Natural killer cell (primary cell): ENCODE measurements around the gene C7. TPM values are rescaled to one million over a fixed set of nuclear protein-coding genes. Genes with fewer than 3 reads are reported as not detected.

Experiments
- ATAC-seq, 3 donors: fragments of 150-1000 bp in 2 of 3; fragments of 200-7000 bp in 1 of 3; cut with Tn5 transposase; 1 replicate in 1 of 3; 2 replicates in 2 of 3; pipeline ENCODE4 v1.10.0; 2021; ENCODE audit warnings: mild to moderate bottlenecking in 2 of 3, moderate library complexity in 2 of 3
- DNase-seq, 2 donors: peaks; one replicate each; pipeline versions ENCODE4 v3.0.0 to v3.0.0-alpha.2; 2013 to 2021; ENCODE audit warnings: mixed read lengths in 1 of 2
- H3K27ac ChIP-seq: one replicate; pipeline ENCODE4 v1.5.1; 2013; ENCODE audit warnings: mild to moderate bottlenecking, low read length
- H3K27me3 ChIP-seq: one replicate; pipeline ENCODE4 v1.6.1; 2013; ENCODE audit warnings: low read length; ENCODE audit not compliant: control insufficient read depth, insufficient read depth
- H3K36me3 ChIP-seq: one replicate; pipeline ENCODE4 v1.6.1; 2013; ENCODE audit warnings: low read length; ENCODE audit not compliant: control insufficient read depth, insufficient read depth
- H3K4me1 ChIP-seq: one replicate; pipeline ENCODE4 v1.6.1; 2013; ENCODE audit warnings: low read length; ENCODE audit not compliant: control insufficient read depth, insufficient read depth
- H3K4me3 ChIP-seq: one replicate; pipeline ENCODE4 v1.5.1; 2013; ENCODE audit warnings: low read length
- H3K9me3 ChIP-seq: one replicate; pipeline ENCODE4 v1.6.1; 2013; ENCODE audit warnings: low read length; ENCODE audit not compliant: control insufficient read depth, insufficient read depth
- H3K27ac Mint-ChIP-seq, 2 donors: one replicate each; pipeline ENCODE4 v1.8.0; 2022; ENCODE audit warnings: mild to moderate bottlenecking in 2 of 2, mixed read lengths in 2 of 2, moderate library complexity in 1 of 2
- H3K27me3 Mint-ChIP-seq, 2 donors: one replicate each; pipeline ENCODE4 v1.8.0; 2022; ENCODE audit warnings: low read depth in 2 of 2, mixed read lengths in 2 of 2
- H3K36me3 Mint-ChIP-seq: one replicate; pipeline ENCODE4 v1.8.0; 2022; ENCODE audit warnings: mixed read lengths
- H3K4me1 Mint-ChIP-seq, 2 donors: one replicate each; pipeline ENCODE4 v1.8.0; 2022; ENCODE audit warnings: mixed read lengths in 2 of 2
- H3K4me3 Mint-ChIP-seq: one replicate; pipeline ENCODE4 v1.8.0; 2022; ENCODE audit warnings: mild to moderate bottlenecking, moderate library complexity, mixed read lengths
- H3K9me3 Mint-ChIP-seq, 2 donors: one replicate each; pipeline ENCODE4 v1.8.0; 2022; ENCODE audit warnings: mixed read lengths in 2 of 2
- WGBS: methylation state at CpG from one replicate; pipeline ENCODE4 v1.1.7; 2013; ENCODE audit warnings: missing lambda C conversion rate; ENCODE audit not compliant: insufficient coverage; 5-methylcytosine and 5-hydroxymethylcytosine counted together
- intact Hi-C: fragments of 100-400 bp; cut with micrococcal nuclease; formaldehyde crosslinking; loops from one replicate; pipeline ENCODE4 v1.14.2; 2022
- total RNA-seq, 4 donors: library from RNA; stranded (reverse); fragments of 120-200 nt in 1 of 4; gene quantifications; one replicate each; pipeline versions ENCODE4 v1.2.3 to v1.2.4, GENCODE V29; 2013 to 2022
- TF ChIP-seq, protein P1 (sequence below): fragments of 200-600 bp; IDR thresholded peaks from one replicate; pipeline ENCODE4 v1.8.0; 2022; ENCODE audit warnings: antibody characterized with exemption

Gene C7
- total RNA-seq, 3 donors from 2014 or later (not counting 1 experiment from before 2014, with no cell fraction given), result not detected

DNA sequence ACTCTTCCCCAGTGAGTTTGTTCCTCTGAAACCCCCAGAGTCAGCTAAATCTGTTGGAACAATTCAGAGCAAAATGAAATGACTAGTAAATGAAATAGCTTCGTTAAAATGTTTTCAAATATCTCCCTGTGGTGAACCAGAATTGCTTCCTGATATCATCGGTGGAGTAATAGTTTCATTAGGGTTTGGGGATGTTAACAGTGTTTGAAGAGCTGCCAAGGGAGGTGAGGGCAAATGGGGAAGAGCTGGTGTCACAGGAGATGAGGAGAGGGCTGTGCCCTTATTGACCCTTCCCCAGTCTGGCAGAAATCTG, 4.3 kb upstream of the C7 start:
- no peak for DNase-seq
- H3K4me3 Mint-ChIP-seq, result no peak overlapping the region
- intact Hi-C loops, result no loop called here

DNA sequence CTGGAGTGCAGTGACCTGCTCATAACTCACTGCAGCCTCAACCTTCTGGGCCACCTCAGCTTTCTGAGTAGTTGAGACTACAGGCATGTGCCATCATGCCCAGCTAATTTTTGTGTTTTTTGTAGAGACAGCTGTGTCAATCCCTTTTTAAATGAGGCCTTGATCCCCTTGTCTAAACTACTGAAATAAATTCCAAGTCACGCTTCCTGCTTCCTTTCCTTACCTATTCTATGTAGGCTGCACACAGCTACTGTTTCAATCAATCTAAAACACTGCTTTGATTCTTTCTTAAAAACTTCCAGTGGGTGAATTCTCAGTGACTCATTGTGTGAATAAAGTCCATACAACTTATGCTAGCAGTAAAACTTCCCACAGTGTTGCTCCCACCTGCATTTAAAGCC, 2.9 kb upstream of the C7 start:
- Mint-ChIP-seq H3K27ac (no peak overlapping the region), H3K36me3 (no peaks in the 10 kb centered on the region), H3K4me3 (no peak overlapping the region), H3K4me1 (peaks cover 0 to 3% of the 10 kb centered on the region in 2 donors), H3K27me3 (peaks cover 22 to 23% of the 10 kb centered on the region in 2 donors), H3K9me3 (no peaks in the 10 kb centered on the region)
- DNase-seq (no peak), ATAC-seq (no peak)
- no peak overlapping the region for H3K4me3 ChIP-seq
- H3K27me3 ChIP-seq, result no peaks in the 10 kb centered on the region
- no peaks in the 10 kb centered on the region for H3K4me1 ChIP-seq
- H3K27ac ChIP-seq, result no peak overlapping the region
- intact Hi-C loops, result no loop called here
- TF ChIP-seq, protein P1, sequence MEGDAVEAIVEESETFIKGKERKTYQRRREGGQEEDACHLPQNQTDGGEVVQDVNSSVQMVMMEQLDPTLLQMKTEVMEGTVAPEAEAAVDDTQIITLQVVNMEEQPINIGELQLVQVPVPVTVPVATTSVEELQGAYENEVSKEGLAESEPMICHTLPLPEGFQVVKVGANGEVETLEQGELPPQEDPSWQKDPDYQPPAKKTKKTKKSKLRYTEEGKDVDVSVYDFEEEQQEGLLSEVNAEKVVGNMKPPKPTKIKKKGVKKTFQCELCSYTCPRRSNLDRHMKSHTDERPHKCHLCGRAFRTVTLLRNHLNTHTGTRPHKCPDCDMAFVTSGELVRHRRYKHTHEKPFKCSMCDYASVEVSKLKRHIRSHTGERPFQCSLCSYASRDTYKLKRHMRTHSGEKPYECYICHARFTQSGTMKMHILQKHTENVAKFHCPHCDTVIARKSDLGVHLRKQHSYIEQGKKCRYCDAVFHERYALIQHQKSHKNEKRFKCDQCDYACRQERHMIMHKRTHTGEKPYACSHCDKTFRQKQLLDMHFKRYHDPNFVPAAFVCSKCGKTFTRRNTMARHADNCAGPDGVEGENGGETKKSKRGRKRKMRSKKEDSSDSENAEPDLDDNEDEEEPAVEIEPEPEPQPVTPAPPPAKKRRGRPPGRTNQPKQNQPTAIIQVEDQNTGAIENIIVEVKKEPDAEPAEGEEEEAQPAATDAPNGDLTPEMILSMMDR, result no peak
- H3K36me3 ChIP-seq, result no peaks in the 10 kb centered on the region
- H3K9me3 ChIP-seq, result no peaks in the 10 kb centered on the region
- 75% methylated on average over 1 of the region's 1 CpG for WGBS

More for the DNA sequence above, 4.3 kb upstream of the C7 start:
- H3K36me3 ChIP-seq, result no peaks in the 10 kb centered on the region
- peaks cover 16 to 17% of the 10 kb centered on the region in 2 donors for H3K27me3 Mint-ChIP-seq
- H3K27ac ChIP-seq, result no peak overlapping the region
- no peak for ATAC-seq
- no peak overlapping the region for H3K4me3 ChIP-seq
- TF ChIP-seq, protein P1, result peak; percentile 3
- no peaks in the 10 kb centered on the region for H3K27me3 ChIP-seq
- 44% methylated on average over 2 of the region's 2 CpGs for WGBS
- no peaks in the 10 kb centered on the region for H3K4me1 ChIP-seq
- peaks cover 0 to 3% of the 10 kb centered on the region in 2 donors for H3K4me1 Mint-ChIP-seq
- H3K9me3 ChIP-seq, result no peaks in the 10 kb centered on the region
- H3K27ac Mint-ChIP-seq, result no peak overlapping the region
- H3K36me3 Mint-ChIP-seq, result no peaks in the 10 kb centered on the region
- no peaks in the 10 kb centered on the region for H3K9me3 Mint-ChIP-seq

DNA sequence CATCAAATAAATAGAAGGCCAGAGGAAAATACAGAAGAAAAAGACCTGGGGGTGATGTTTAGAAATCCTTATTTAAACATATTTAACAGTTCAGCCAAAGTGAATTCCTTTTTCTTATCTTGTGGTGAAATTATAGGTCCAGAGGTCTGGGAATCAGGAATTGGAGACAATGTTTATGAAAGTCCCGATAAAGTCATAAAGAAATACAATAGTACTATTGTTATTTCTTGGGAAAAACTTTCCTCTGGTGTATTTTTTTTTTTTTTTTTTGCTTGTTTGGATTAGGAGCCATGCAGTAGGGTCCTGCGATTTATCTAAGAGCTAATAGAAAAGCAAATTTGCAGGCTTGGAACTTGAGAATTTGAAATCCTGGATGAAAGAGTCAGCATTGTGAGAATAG, 426 bp downstream of the C7 start:
- intact Hi-C loops, result no loop called here
- no peaks in the 10 kb centered on the region for H3K9me3 ChIP-seq
- no peak for ATAC-seq
- no peak for DNase-seq
- Mint-ChIP-seq H3K4me1 (peaks cover 0 to 3% of the 10 kb centered on the region in 2 donors), H3K27me3 (peaks cover 35 to 37% of the 10 kb centered on the region in 2 donors), H3K4me3 (no peak overlapping the region), H3K27ac (no peak overlapping the region), H3K9me3 (no peaks in the 10 kb centered on the region), H3K36me3 (no peaks in the 10 kb centered on the region)
- no peaks in the 10 kb centered on the region for H3K36me3 ChIP-seq
- TF ChIP-seq, protein P1, result no peak
- no peaks in the 10 kb centered on the region for H3K4me1 ChIP-seq
- WGBS, result 63% methylated on average over 1 of the region's 2 CpGs
- no peak overlapping the region for H3K4me3 ChIP-seq
- no peaks in the 10 kb centered on the region for H3K27me3 ChIP-seq
- no peak overlapping the region for H3K27ac ChIP-seq

DNA sequence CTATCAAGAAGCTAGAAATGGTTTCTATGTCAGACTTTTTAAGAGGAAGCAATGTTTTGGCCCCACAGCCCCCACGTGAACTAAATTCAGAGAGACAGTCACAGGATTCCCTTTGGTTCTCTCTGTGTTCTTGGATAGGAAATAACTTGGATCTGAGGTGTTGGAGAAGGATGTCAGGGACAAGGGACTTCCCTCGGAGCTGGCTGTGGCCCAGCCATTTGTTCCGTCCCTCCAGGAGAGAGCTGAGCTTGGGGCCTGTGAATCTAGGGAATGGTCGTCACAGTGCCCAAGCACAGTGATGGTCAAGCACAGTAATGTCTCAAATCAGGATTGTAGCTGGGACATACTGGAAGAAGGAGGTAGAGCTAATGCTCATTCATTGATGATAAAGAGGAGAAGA, 2.0 kb downstream of the C7 start:
- H3K9me3 ChIP-seq, result no peaks in the 10 kb centered on the region
- no peak for DNase-seq
- no peaks in the 10 kb centered on the region for H3K9me3 Mint-ChIP-seq
- H3K27me3 ChIP-seq, result no peaks in the 10 kb centered on the region
- H3K4me3 Mint-ChIP-seq, result no peak overlapping the region
- no peak for ATAC-seq
- H3K36me3 ChIP-seq, result no peaks in the 10 kb centered on the region
- intact Hi-C loops, result no loop called here
- H3K4me1 Mint-ChIP-seq, result no peaks in the 10 kb centered on the region
- TF ChIP-seq, protein P1, result no peak
- peaks cover 34 to 48% of the 10 kb centered on the region in 2 donors for H3K27me3 Mint-ChIP-seq
- no peaks in the 10 kb centered on the region for H3K4me1 ChIP-seq
- no peaks in the 10 kb centered on the region for H3K36me3 Mint-ChIP-seq
- H3K27ac Mint-ChIP-seq, result no peak overlapping the region
- H3K27ac ChIP-seq, result no peak overlapping the region
- H3K4me3 ChIP-seq, result no peak overlapping the region
- 54% methylated on average over 4 of the region's 4 CpGs for WGBS
